K562 (cell line): Measurements from ENCODE around the gene DGKZ. TPM values are rescaled to one million over a fixed set of nuclear protein-coding genes. Genes with fewer than 3 reads are reported as not detected.

ENCODE experiments used
- ADNP ChIP-seq: fragments of 200-800 bp; sonication (Bioruptor generic); IDR thresholded peaks from 2 replicates; pipeline ENCODE4 v1.6.1; 2016; ENCODE audit warnings: missing genetic modification characterization, missing compliant biosample characterization
- CHD1 ChIP-seq: fragments of 200-600 bp; sonication (generic); IDR thresholded peaks from one replicate; pipeline ENCODE4 v1.6.1; 2012; ENCODE audit warnings: mild to moderate bottlenecking, moderate library complexity, low read length, inconsistent platforms
- FIP1L1 ChIP-seq: fragments of 200-400 bp; formaldehyde crosslinking; IDR thresholded peaks from 2 replicates; pipeline ENCODE4 v1.6.1; 2018; ENCODE audit warnings: mild to moderate bottlenecking, low read depth, low read length; ENCODE audit not compliant: poor library complexity, severe bottlenecking
- HMGN3 ChIP-seq: IDR thresholded peaks from 2 replicates; pipeline ENCODE4 v1.6.1; 2011; ENCODE audit warnings: borderline replicate concordance, low read depth, mild to moderate bottlenecking, mixed read lengths, low read length; ENCODE audit not compliant: insufficient read length; ENCODE audit errors: extremely low read depth
- KAT8 ChIP-seq: fragments of 450-650 bp; IDR thresholded peaks from 2 replicates; pipeline ENCODE4 v1.6.1; 2016; ENCODE audit warnings: low read depth, mild to moderate bottlenecking
- NELFE ChIP-seq: IDR thresholded peaks from 2 replicates; pipeline ENCODE4 v1.6.1; 2011; ENCODE audit warnings: mild to moderate bottlenecking; ENCODE audit not compliant: insufficient read depth, insufficient read length
- NR2C1 ChIP-seq, 2 experiments: fragments of 450-650 bp; IDR thresholded peaks; 2 replicates each; pipeline ENCODE4 v1.6.1; 2017; ENCODE audit warnings: mild to moderate bottlenecking in 2 of 2, antibody characterized with exemption in 1 of 2, inconsistent platforms in 1 of 2, missing compliant biosample characterization in 1 of 2, missing genetic modification characterization in 1 of 2
- POLR2AphosphoS5 ChIP-seq: IDR thresholded peaks from 2 replicates; pipeline ENCODE4 v1.6.1; 2011; ENCODE audit warnings: mild to moderate bottlenecking, low read depth, low read length, moderate library complexity; ENCODE audit not compliant: control insufficient read depth, insufficient read depth
- TCF7 ChIP-seq: sonication (generic); IDR thresholded peaks from 2 replicates; pipeline ENCODE4 v1.6.1; 2016; ENCODE audit warnings: antibody characterized with exemption, borderline replicate concordance
- TFAM ChIP-seq: fragments of 250-450 bp; sonication (Bioruptor Pico); conservative IDR thresholded peaks from 2 replicates; pipeline ENCODE4 v1.5.0; 2021; ENCODE audit warnings: mild to moderate bottlenecking, moderate library complexity
- ZNF146 ChIP-seq: IDR thresholded peaks from one replicate; pipeline ENCODE4 v1.6.1; 2018; ENCODE audit warnings: missing compliant biosample characterization; ENCODE audit not compliant: unreplicated experiment
- ZNF175 ChIP-seq: fragments of 200-800 bp; sonication (Bioruptor generic); IDR thresholded peaks from 2 replicates; pipeline ENCODE4 v1.6.1; 2016; ENCODE audit warnings: low read depth, mild to moderate bottlenecking, missing genetic modification characterization, missing compliant biosample characterization
- ZNF436 ChIP-seq: fragments of 250-450, 450-650 bp; sonication (Bioruptor Pico); formaldehyde crosslinking; IDR thresholded peaks from 2 replicates; pipeline ENCODE4 v1.7.0; 2020; ENCODE audit warnings: mild to moderate bottlenecking
- polyA plus RNA-seq, 8 experiments: library from polyadenylated mRNA; depleted of rRNA in 4 of 8; stranded (reverse) in 5 of 8; unstranded in 3 of 8; fragments of >200 nt; fragmentation: Nextera tagmentation in 2 of 8; fragmentation: Illumina TruSeq in 1 of 8; extraction: Ambion mirVana in 2 of 8; extraction: Trizol in 1 of 8; gene quantifications; 2 replicates each; pipeline versions ENCODE4 v1.2.1 to v1.2.3, GENCODE V29; 2011 to 2014; ENCODE audit warnings: inconsistent platforms in 1 of 8, missing spikeins in 1 of 8
- total RNA-seq, 7 experiments: library from RNA; depleted of rRNA in 6 of 7; stranded (reverse); fragments of >200 nt in 6 of 7; fragmentation: Illumina TruSeq in 2 of 7; extraction: Trizol in 2 of 7; gene quantifications; 2 replicates each; pipeline versions ENCODE4 v1.2.1 to v1.2.3, GENCODE V29; 2011 to 2021; ENCODE audit warnings: low replicate concordance in 1 of 7
- TF ChIP-seq, protein P1 (sequence below): fragments of 250-450 bp; sonication (Bioruptor Pico); IDR thresholded peaks from 2 replicates; pipeline ENCODE4 v1.8.0; 2021; ENCODE audit warnings: moderate library complexity, mild to moderate bottlenecking, inconsistent platforms
- TF ChIP-seq, protein P2 (sequence below): IDR thresholded peaks from 2 replicates; pipeline ENCODE4 v1.6.1; 2012; ENCODE audit warnings: low read depth, low read length, improper control_type of control experiment, borderline replicate concordance
- TF ChIP-seq, protein P3 (sequence below): fragments of 250-450 bp; sonication (Bioruptor Pico); IDR thresholded peaks from 2 replicates; pipeline ENCODE4 v1.5.0; 2022; ENCODE audit warnings: mild to moderate bottlenecking
- TF ChIP-seq, protein P4 (sequence below): sonication (generic); formaldehyde crosslinking; IDR thresholded peaks from 2 replicates; pipeline ENCODE4 v1.9.0; 2022; ENCODE audit warnings: mild to moderate bottlenecking, missing genetic modification reagents

The DGKZ gene
- total and polyA plus RNA-seq, 9 of the 15 experiments (the other 6 are each of a cell fraction or from before 2014, with no cell fraction given), result 0.51 to 100 (median 44.2) TPM

DNA sequence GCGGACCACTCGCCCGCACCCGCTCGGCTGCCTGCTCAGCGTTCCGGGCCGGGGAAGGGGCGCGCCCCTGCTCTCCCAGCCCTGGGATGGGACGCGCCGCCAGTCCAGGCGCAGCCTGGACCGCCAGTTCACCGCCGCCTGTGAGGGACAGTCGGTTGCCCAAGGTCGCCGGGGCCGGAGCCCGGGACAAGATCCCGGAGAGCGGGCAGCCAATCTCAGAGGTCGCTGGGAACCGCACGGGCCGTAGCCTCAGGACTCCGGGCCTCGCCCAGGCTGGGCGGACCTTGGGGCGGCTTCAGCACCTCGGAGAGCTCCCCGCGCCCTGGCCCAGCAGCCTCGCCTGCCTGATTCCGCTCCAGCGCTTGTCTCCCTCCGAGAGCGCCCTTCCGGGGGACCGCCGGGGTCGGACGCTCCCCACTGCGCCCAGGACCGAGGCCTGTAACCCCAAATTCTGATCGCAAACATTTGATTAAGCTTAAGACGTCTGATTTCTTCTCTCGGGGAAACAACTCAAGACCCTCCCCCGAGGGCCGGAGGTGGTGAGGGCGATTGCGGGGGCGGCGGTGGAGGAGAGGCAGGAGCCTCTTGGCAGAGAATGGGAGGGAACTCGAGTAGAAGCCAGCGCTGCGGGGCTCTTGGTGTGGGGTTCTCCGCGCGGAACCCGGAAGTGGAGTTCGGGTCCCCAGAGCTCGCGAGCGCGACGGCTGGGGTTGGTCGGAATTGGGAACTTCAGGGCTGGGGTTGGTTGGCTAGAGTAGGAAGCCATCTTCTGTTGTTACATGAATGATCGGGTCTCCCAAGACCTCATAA lies 45.4 kb downstream of the DGKZ start (continued):
- TF ChIP-seq ADNP (no peak), NR2C1 (IDR thresholded peaks at IDR 0.05) (no peak), NR2C1 (tag; IDR thresholded peaks at IDR 0.05) (no peak), KAT8 (no peak), TCF7 (no peak), CHD1 (peak; percentile 37), ZNF175 (CRISPR knock-in tag) (peak; percentile 74), HMGN3 (peak; percentile 28), ZNF146 (CRISPR knock-in tag) (peak; percentile 24), NELFE (no peak), POLR2AphosphoS5 (no peak), FIP1L1 (peak; percentile 89), ZNF436 (no peak), TFAM (no peak)
- TF ChIP-seq, protein P1, sequence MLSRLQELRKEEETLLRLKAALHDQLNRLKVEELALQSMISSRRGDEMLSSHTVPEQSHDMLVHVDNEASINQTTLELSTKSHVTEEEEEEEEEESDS (CRISPR knock-in tag), result no peak
- TF ChIP-seq, protein P2, sequence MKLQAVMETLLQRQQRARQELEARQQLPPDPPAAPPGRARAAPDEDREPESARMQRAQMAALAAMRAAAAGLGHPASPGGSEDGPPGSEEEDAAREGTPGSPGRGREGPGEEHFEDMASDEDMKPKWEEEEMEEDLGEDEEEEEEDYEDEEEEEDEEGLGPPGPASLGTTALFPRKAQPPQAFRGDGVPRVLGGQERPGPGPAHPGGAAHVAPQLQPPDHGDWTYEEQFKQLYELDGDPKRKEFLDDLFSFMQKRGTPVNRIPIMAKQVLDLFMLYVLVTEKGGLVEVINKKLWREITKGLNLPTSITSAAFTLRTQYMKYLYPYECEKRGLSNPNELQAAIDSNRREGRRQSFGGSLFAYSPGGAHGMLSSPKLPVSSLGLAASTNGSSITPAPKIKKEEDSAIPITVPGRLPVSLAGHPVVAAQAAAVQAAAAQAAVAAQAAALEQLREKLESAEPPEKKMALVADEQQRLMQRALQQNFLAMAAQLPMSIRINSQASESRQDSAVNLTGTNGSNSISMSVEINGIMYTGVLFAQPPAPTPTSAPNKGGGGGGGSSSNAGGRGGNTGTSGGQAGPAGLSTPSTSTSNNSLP, result no peak
- TF ChIP-seq, protein P3, sequence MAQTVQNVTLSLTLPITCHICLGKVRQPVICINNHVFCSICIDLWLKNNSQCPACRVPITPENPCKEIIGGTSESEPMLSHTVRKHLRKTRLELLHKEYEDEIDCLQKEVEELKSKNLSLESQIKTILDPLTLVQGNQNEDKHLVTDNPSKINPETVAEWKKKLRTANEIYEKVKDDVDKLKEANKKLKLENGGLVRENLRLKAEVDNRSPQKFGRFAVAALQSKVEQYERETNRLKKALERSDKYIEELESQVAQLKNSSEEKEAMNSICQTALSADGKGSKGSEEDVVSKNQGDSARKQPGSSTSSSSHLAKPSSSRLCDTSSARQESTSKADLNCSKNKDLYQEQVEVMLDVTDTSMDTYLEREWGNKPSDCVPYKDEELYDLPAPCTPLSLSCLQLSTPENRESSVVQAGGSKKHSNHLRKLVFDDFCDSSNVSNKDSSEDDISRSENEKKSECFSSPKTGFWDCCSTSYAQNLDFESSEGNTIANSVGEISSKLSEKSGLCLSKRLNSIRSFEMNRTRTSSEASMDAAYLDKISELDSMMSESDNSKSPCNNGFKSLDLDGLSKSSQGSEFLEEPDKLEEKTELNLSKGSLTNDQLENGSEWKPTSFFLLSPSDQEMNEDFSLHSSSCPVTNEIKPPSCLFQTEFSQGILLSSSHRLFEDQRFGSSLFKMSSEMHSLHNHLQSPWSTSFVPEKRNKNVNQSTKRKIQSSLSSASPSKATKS (CRISPR knock-in tag), result no peak
- TF ChIP-seq, protein P4, sequence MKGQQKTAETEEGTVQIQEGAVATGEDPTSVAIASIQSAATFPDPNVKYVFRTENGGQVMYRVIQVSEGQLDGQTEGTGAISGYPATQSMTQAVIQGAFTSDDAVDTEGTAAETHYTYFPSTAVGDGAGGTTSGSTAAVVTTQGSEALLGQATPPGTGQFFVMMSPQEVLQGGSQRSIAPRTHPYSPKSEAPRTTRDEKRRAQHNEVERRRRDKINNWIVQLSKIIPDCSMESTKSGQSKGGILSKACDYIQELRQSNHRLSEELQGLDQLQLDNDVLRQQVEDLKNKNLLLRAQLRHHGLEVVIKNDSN (CRISPR knock-in tag), result no peak
